HEK293 (cell line): ENCODE measurements around the gene PSMB11.

ENCODE experiments used
- KLF7 ChIP-seq: fragments of 450-650 bp; formaldehyde crosslinking; IDR thresholded peaks from 2 replicates; pipeline ENCODE4 v1.5.1; 2016; ENCODE audit warnings: missing biosample characterization, missing genetic modification characterization, borderline replicate concordance
- KLF8 ChIP-seq: fragments of 450-650 bp; formaldehyde crosslinking; IDR thresholded peaks from 2 replicates; pipeline ENCODE4 v1.5.1; 2016; ENCODE audit warnings: missing biosample characterization, missing genetic modification characterization
- PRDM10 ChIP-seq: fragments of 450-650 bp; formaldehyde crosslinking; IDR thresholded peaks from 2 replicates; pipeline ENCODE4 v1.5.1; 2016; ENCODE audit warnings: missing biosample characterization, missing genetic modification characterization
- SCRT2 ChIP-seq: fragments of 450-650 bp; formaldehyde crosslinking; IDR thresholded peaks from 2 replicates; pipeline ENCODE4 v1.5.1; 2016; ENCODE audit warnings: missing biosample characterization, missing genetic modification characterization
- TRIM28 ChIP-seq: IDR thresholded peaks from 2 replicates; pipeline ENCODE4 v1.6.1; 2011; ENCODE audit warnings: low read length, control low read depth, borderline replicate concordance
- YY2 ChIP-seq: fragments of 450-650 bp; formaldehyde crosslinking; IDR thresholded peaks from 2 replicates; pipeline ENCODE4 v1.5.1; 2016; ENCODE audit warnings: missing biosample characterization, missing genetic modification characterization
- ZBTB20 ChIP-seq: fragments of 450-650 bp; formaldehyde crosslinking; IDR thresholded peaks from 2 replicates; pipeline ENCODE4 v1.5.1; 2016; ENCODE audit warnings: missing biosample characterization, missing genetic modification characterization
- ZBTB21 ChIP-seq: fragments of 450-650 bp; formaldehyde crosslinking; IDR thresholded peaks from 2 replicates; pipeline ENCODE4 v1.5.1; 2017; ENCODE audit warnings: missing biosample characterization, missing genetic modification characterization
- ZBTB26 ChIP-seq: fragments of 450-650 bp; formaldehyde crosslinking; optimal IDR thresholded peaks from 2 replicates; pipeline ENCODE3; 2016; ENCODE audit warnings: missing biosample characterization, mild to moderate bottlenecking, missing genetic modification characterization
- ZFHX2 ChIP-seq: fragments of 450-650 bp; formaldehyde crosslinking; conservative IDR thresholded peaks from 2 replicates; pipeline ENCODE4 v1.5.1; 2016; ENCODE audit warnings: missing biosample characterization, missing genetic modification characterization
- ZNF174 ChIP-seq: fragments of 450-650 bp; formaldehyde crosslinking; IDR thresholded peaks from 2 replicates; pipeline ENCODE4 v1.5.0; 2017; ENCODE audit warnings: missing biosample characterization, mild to moderate bottlenecking, missing genetic modification characterization
- ZNF184 ChIP-seq: fragments of 450-650 bp; IDR thresholded peaks from 2 replicates; pipeline ENCODE4 v1.5.1; 2018; ENCODE audit warnings: missing biosample characterization, mild to moderate bottlenecking, missing genetic modification characterization
- ZNF2 ChIP-seq: fragments of 450-650 bp; formaldehyde crosslinking; IDR thresholded peaks from 2 replicates; pipeline ENCODE4 v1.5.1; 2016; ENCODE audit warnings: missing biosample characterization, missing genetic modification characterization
- ZNF24 ChIP-seq: fragments of 450-650 bp; formaldehyde crosslinking; IDR thresholded peaks from 2 replicates; pipeline ENCODE4 v1.5.1; 2016; ENCODE audit warnings: missing biosample characterization, missing genetic modification characterization
- ZNF324 ChIP-seq: fragments of 450-650 bp; formaldehyde crosslinking; IDR thresholded peaks from 2 replicates; pipeline ENCODE4 v1.5.1; 2016; ENCODE audit warnings: missing biosample characterization, missing genetic modification characterization
- ZNF350 ChIP-seq: fragments of 450-650 bp; formaldehyde crosslinking; IDR thresholded peaks from 2 replicates; pipeline ENCODE4 v1.5.0; 2017; ENCODE audit warnings: missing biosample characterization, mild to moderate bottlenecking, missing genetic modification characterization
- ZNF37A ChIP-seq: fragments of 450-650 bp; IDR thresholded peaks from 2 replicates; pipeline ENCODE4 v1.5.1; 2018; ENCODE audit warnings: missing biosample characterization, missing genetic modification characterization
- ZNF394 ChIP-seq: fragments of 450-650 bp; formaldehyde crosslinking; IDR thresholded peaks from 2 replicates; pipeline ENCODE4 v1.5.1; 2016; ENCODE audit warnings: missing biosample characterization, missing genetic modification characterization, mild to moderate bottlenecking, moderate library complexity, borderline replicate concordance
- ZNF513 ChIP-seq: fragments of 450-650 bp; IDR thresholded peaks from 2 replicates; pipeline ENCODE4 v1.5.1; 2018; ENCODE audit warnings: missing biosample characterization, missing genetic modification characterization
- ZNF518A ChIP-seq: fragments of 450-650 bp; formaldehyde crosslinking; conservative IDR thresholded peaks from 2 replicates; pipeline ENCODE4 v1.5.1; 2016; ENCODE audit warnings: low read depth, missing biosample characterization, missing genetic modification characterization
- ZNF561 ChIP-seq: fragments of 450-650 bp; IDR thresholded peaks from 2 replicates; pipeline ENCODE4 v1.5.1; 2018; ENCODE audit warnings: missing biosample characterization, missing genetic modification characterization, borderline replicate concordance
- ZNF639 ChIP-seq: fragments of 450-650 bp; formaldehyde crosslinking; IDR thresholded peaks from 2 replicates; pipeline ENCODE4 v1.5.1; 2016; ENCODE audit warnings: missing biosample characterization, missing genetic modification characterization
- ZNF704 ChIP-seq: fragments of 450-650 bp; formaldehyde crosslinking; IDR thresholded peaks from 2 replicates; pipeline ENCODE4 v1.5.1; 2016; ENCODE audit warnings: missing biosample characterization, missing genetic modification characterization
- ZNF785 ChIP-seq: fragments of 450-650 bp; formaldehyde crosslinking; IDR thresholded peaks from 2 replicates; pipeline ENCODE4 v1.5.1; 2016; ENCODE audit warnings: missing biosample characterization, missing genetic modification characterization
- ZSCAN23 ChIP-seq: fragments of 450-650 bp; formaldehyde crosslinking; IDR thresholded peaks from 2 replicates; pipeline ENCODE4 v1.5.1; 2016; ENCODE audit warnings: missing biosample characterization, missing genetic modification characterization

The PSMB11 gene

GRCh38 chr14:23034498-23035302, 7.3 kb upstream of the PSMB11 start, which contains the start of gene PSMB5 (continued):
- TF ChIP-seq ZBTB26 (peak; percentile 34), TRIM28 (peak; percentile 61; the same call in 1 of the 2 replicates), SCRT2 (tag by site-specific recombination) (peak; percentile 100), PRDM10 (tag by site-specific recombination) (peak; percentile 94), ZSCAN23 (no peak), ZNF513 (tag by site-specific recombination) (no peak), ZNF24 (tag by site-specific recombination) (peak; percentile 33; the same call in 1 of the 2 replicates), ZNF785 (tag by site-specific recombination) (no peak), ZNF639 (tag by site-specific recombination) (peak; percentile 53; the same call in 1 of the 2 replicates), ZNF350 (tag by site-specific recombination) (no peak), ZNF184 (no peak), ZNF37A (no peak), ZBTB20 (tag by site-specific recombination) (peak; percentile 88), ZNF2 (tag by site-specific recombination) (0 out of 2 replicates have a peak, but pooled peaks have one; percentile 51), ZNF704 (tag by site-specific recombination) (no peak), ZNF324 (tag by site-specific recombination) (peak; percentile 46), ZNF174 (tag by site-specific recombination) (no peak), YY2 (tag by site-specific recombination) (peak; percentile 95), ZFHX2 (peak; percentile 38; the same call in 1 of the 2 replicates), KLF8 (tag by site-specific recombination) (peak; percentile 82), ZNF394 (tag by site-specific recombination) (peak; percentile 12; the same call in 1 of the 2 replicates), ZNF518A (tag by site-specific recombination) (peak; percentile 90), KLF7 (tag by site-specific recombination) (peak; percentile 10; the same call in 1 of the 2 replicates), ZBTB21 (tag by site-specific recombination) (peak; percentile 95), ZNF561 (peak; percentile 95)
